ENCODE data around the gene GABRR2. TPM values are rescaled to one million over a fixed set of nuclear protein-coding genes. Genes with fewer than 3 reads are reported as not detected.

GABRR2 gene
- total and polyA plus RNA-seq, 10 of the 15 experiments (the other 5 are each of a cell fraction or from before 2014, with no cell fraction given), result 0.16 to 0.72 (median 0.32) TPM; not detected in 2

GRCh38 chr6:89357390-89357789 lies 42.3 kb upstream of the GABRR2 start:
- Histone ChIP-seq H3K27ac (ENCODE audit: control insufficient read depth, insufficient read depth) (peak overlapping the region; percentile 97), H3K4me3 (peak overlapping the region; percentile 16; the same call in 1 of the 2 replicates), H3K4me2 (ENCODE audit: control insufficient read depth, insufficient read depth) (peak overlapping the region; percentile 97), H3K79me2 (ENCODE audit: control insufficient read depth, insufficient read depth, low read length) (peaks cover 31% of the 10 kb centered on the region), H3K9ac (ENCODE audit: control insufficient read depth, insufficient read depth, low read length) (peak overlapping the region; percentile 74), H4K20me1 (ENCODE audit: control insufficient read depth, insufficient read depth) (no peaks in the 10 kb centered on the region), H3K27me3 (replicated peaks in 1 of 2; ENCODE audit: control insufficient read depth in 2 of 2, insufficient read depth in 2 of 2, low read length in 1 of 2) (no peaks in the 10 kb centered on the region), H3K36me3 (ENCODE audit: control insufficient read depth in 2 of 2, insufficient read depth in 2 of 2, low read length in 1 of 2) (no peaks in the 10 kb centered on the region), H2AFZ (ENCODE audit: control insufficient read depth, low read depth, low read length) (peak overlapping the region; percentile 52), H3K4me1 (ENCODE audit: control insufficient read depth, insufficient read depth, low read length) (peaks cover 70% of the 10 kb centered on the region), H3K9me3 (replicated peaks; ENCODE audit: control insufficient read depth, insufficient read depth, low read length) (peaks cover 2% of the 10 kb centered on the region; the same call in 2 of the 3 replicates)
- ATAC-seq, result peak; percentile 43
- POLR2A ChIA-PET, result interaction anchor here (0.6 to 4.0 kb wide), 8 partner anchors 8 to 277 kb away, joined by 3 to 30 read pairs (median 8); partner anchors contain the start of gene PNRC1
- BruUV-seq (replicated peaks), result no TSS peak
- RAD21 ChIA-PET (ENCODE audit: unreplicated experiment), result interaction anchor here (1.0 to 12.7 kb wide), 7 partner anchors 7 to 374 kb away, joined by 3 to 187 read pairs (median 18); partner anchors contain the start of gene PM20D2
- peak; percentile 82 for FAIRE-seq
- intact Hi-C loops (cut with micrococcal nuclease; ENCODE audit: unreplicated experiment) (loop anchor here (2.0 to 10.0 kb wide), 2 partner anchors 277 to 457 kb away; partner anchors contain the start of genes MDN1 and PNRC1), in situ Hi-C loops (cut with MboI) (no loop called here)
- peak; percentile 87 for DNase-seq (ENCODE audit: low read depth, low spot score)
- CTCF ChIA-PET, result interaction anchor here (1.2 to 17.0 kb wide), 8 partner anchors 7 to 472 kb away, joined by 3 to 260 read pairs (median 20); partner anchors contain the start of gene CASP8AP2
- 0% methylated on average over 3 of the region's 3 CpGs for WGBS (ENCODE audit: insufficient coverage, insufficient replicate concordance, low lambda C conversion rate, missing lambda C conversion rate)
- SMC1A ChIA-PET (ENCODE audit: uncharacterized antibody, unreplicated experiment), result interaction anchor here (0.8 to 12.6 kb wide), 14 partner anchors 7 to 277 kb away, joined by 3 to 252 read pairs (median 4); partner anchors contain the start of gene PNRC1
- TF ChIP-seq CBX5 (IDR thresholded peaks at IDR 0.05; ENCODE audit: low read depth) (0 out of 2 replicates have a peak, but pooled peaks have one; percentile 32), NFYB (IDR thresholded peaks at IDR 0.05; ENCODE audit: insufficient read depth, low read depth, low read length) (no peak), JUND (IDR thresholded peaks at IDR 0.05; ENCODE audit: low read depth, low read length) (no peak), MLLT1 (IDR thresholded peaks at IDR 0.05) (peak; percentile 69; the same call in 1 of the 2 replicates), EP300 (IDR thresholded peaks at IDR 0.05; ENCODE audit: borderline replicate concordance in 1 of 2, control insufficient read depth in 1 of 2, low read depth in 2 of 2, low read length in 2 of 2) (peak; percentile 37 to 85; a peak in 3 of 4 replicates), CREM (IDR thresholded peaks at IDR 0.05; ENCODE audit: low read depth) (peak; percentile 76; the same call in 1 of the 2 replicates), RELA (IDR thresholded peaks at IDR 0.05; ENCODE audit: borderline replicate concordance, partially characterized antibody) (no peak), BRCA1 (IDR thresholded peaks at IDR 0.05; ENCODE audit: low read depth, low read length) (no peak), ATF2 (IDR thresholded peaks at IDR 0.05; ENCODE audit: low read length) (peak; percentile 89), YBX1 (IDR thresholded peaks at IDR 0.05) (no peak), SREBF1 (IDR thresholded peaks at IDR 0.05; ENCODE audit: low read length) (no peak), CEBPZ (IDR thresholded peaks at IDR 0.05; ENCODE audit: low read depth, low read length) (no peak), GABPA (IDR thresholded peaks at IDR 0.05; ENCODE audit: low read depth) (0 out of 2 replicates have a peak, but pooled peaks have one; percentile 38), PAX5 (IDR thresholded peaks at IDR 0.05; ENCODE audit: borderline replicate concordance, low read depth, low read length) (peak; percentile 43; the same call in 1 of the 2 replicates)
- TF ChIP-seq, protein P1, sequence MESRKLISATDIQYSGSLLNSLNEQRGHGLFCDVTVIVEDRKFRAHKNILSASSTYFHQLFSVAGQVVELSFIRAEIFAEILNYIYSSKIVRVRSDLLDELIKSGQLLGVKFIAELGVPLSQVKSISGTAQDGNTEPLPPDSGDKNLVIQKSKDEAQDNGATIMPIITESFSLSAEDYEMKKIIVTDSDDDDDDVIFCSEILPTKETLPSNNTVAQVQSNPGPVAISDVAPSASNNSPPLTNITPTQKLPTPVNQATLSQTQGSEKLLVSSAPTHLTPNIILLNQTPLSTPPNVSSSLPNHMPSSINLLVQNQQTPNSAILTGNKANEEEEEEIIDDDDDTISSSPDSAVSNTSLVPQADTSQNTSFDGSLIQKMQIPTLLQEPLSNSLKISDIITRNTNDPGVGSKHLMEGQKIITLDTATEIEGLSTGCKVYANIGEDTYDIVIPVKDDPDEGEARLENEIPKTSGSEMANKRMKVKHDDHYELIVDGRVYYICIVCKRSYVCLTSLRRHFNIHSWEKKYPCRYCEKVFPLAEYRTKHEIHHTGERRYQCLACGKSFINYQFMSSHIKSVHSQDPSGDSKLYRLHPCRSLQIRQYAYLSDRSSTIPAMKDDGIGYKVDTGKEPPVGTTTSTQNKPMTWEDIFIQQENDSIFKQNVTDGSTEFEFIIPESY (IDR thresholded peaks at IDR 0.05), result no peak
